Epidermal melanocyte (primary cell): ENCODE data around the gene BIN1.

ENCODE experiments used
- DNase-seq: peaks from one replicate; pipeline ENCODE4 v3.0.0; 2011; ENCODE audit warnings: low spot score; ENCODE audit not compliant: insufficient read length

BIN1 gene

DNA sequence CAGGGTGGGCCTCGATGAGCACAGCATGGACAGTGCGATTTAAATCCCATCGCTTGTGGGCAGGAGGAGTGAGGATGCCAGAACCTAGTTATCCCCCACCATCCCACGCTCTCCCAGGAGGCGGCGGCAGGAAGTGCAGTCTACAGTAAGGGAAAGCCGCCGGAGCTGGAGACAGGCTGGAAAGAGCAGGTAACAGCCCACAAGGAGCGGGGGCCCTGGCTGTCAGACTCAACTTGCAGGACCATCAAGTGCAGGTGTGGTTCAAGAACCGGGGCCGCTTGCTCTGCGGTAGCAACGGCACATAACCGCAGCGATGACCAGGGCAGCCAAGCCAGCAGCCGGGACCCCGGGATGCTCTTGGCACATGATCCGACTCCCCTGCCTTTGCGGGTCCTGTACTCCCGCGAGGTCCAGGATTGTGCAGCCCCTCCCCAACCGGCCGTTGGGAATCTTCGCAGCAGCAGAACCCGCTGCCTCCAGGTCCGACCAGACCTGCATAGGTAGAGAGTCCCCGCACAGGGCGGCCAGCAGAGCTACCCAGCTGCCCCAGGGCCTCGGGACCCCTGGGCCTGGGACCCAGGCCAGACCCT is 82.1 kb downstream of the BIN1 start:
- DNase-seq = no peak

DNA sequence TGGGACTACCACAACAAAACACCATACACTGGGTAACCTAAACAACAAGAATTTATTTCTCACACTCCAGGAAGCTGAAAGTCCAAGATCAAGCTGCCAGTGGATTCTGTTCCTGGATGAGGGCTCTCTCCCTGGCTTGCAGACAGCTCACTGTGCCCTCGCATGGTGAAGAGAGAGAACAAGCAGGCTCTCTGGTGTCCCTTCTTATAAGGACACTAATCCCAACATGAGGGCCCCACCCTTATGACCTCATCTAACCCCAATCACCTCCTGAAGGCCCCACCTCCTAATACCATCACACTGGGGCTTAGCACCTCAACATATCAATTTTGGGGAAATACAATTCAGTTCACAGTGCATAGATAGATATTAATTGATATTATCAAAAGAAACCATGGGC is 83.5 kb downstream of the BIN1 start:
- DNase-seq = no peak

DNA sequence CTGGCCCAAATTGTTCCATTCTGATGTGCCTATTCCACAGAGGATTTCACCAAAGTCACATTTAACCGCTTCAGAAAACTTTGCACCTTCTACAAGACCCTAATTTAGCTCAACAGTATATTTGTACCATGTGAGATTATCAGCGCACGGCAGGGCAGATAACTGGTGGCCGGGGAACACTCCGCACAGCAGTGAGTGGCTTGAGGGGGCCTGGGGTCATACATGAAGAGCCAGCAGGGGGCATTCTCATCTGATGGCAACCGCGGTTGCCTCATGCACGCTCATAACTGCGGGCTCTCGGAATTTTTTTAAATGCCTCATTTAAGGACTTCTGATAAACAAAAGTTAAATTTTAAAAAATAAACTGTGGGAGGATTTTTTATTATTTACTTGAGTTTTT is 84.1 kb downstream of the BIN1 start:
- no peak for DNase-seq

- DNase-seq = no peak
These were observed 86.4 kb downstream of the BIN1 start for GRCh38 chr2:127020536-127020935.

- no peak for DNase-seq
These were observed 89.4 kb downstream of the BIN1 start for GRCh38 chr2:127017548-127017947.

DNA sequence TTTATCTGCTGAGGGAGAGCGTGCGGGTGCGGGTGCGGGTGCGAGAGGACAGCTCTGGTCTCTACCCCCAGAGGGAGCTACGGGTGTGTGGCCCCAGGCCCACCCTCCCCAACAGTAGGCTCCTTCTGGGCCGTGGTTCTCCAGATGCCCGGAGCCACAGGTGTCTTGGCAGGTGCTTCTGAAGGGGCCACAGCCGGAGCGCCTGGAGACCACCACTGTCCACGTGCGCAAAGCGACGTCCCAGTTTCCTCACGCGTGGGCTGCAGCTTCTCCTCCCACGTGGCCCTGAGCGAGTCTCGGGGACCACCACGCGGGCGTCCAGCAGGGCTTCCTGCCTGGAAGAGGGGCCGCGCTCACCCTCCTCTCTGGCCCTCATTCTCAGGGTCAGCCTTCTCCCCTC is 90.6 kb downstream of the BIN1 start:
- DNase-seq = no peak

DNA sequence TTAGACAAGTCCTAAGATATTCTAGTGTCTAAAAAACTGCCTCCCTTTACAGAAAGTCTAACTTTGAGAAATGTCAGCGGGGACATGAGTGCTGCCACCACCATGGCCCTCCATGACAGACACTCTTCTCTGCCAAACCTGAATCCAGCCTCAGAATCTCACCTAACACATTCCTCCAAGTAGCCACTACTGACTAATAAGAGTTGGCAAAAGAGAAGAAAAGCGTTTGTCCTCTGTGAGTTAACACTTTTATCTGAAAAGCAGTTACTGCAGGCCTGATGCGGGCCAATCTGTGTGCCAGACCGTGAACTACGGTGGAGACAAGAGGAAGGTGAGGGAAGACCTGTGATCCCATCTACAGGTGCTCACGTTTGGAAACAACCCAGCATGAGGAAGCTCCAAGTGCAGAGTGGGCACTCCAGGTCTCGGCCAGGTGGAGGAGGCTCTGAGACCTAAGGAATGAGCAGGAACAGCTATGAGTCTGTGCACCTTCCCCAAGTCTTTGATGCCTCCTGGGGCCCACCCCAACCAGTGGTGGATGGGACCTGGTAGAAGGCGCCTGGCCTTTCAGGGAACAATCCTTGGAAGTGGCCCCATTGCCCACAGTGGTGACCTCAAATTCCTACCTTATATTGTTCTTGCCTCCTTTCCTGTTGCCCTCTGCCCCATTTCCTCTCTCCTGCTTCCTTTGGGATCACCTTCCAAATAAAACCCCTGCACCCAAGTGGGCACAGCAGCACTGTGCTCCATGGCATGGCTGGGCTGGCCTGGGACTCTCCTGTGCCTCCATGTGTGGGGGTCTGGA is 91.6 kb downstream of the BIN1 start:
- DNase-seq = no peak

DNA sequence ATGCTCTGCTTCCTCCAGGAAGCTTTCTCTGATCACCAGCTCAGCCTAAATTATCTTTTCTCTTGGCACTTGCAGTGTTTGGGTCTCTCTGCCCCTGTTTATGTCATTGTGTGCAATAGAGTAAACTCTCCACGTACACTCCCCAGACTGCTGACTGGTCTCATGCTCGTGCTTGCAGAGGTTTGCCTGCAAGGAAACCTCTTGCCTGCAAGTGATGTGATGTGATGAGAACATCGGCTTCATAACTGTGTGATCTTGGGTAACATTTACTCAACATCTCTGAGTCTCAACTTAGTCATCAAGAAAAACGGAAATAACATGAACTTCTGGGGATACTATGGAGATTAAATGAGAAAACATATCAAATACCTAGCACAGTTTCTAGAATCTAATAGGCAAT is 92.3 kb downstream of the BIN1 start:
- no peak for DNase-seq

DNA sequence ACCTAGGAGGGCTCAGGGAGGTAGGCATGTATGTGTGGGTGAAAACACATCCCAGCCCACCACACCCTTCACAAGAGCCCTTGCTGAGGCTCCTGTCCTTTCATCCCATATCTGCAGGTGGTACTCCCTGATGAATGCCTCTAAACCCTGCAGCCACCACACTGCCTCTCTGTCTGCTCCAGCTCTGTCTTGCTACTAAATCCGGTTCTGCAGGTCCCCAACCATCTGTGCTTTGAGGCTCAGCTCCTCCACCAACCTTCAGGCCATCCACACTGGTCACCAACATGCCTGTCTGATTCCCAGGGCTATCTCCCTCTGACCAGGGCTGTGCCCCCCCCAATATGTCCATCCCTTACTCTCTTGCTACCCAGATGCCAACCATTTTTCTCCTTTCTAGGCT is 92.7 kb downstream of the BIN1 start:
- DNase-seq = no peak

DNA sequence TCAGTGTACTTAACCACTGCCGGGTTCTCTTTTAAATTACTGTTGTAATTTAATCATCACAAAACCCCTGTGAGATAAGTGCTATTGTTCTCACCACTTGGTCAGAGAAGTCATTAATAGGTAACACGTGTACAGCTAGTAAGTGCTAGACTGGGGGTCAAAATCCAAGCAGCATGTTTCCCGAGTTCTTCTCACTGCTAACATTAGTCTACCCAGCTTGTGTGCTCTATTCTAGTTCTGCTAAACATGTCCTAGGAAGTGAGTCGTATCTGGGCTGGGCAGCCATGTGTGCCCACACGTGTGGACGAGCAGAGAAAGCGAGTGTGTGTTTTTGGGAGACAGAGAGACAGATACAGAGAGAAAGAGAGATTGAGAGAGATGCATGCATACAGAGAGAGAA is 94.1 kb downstream of the BIN1 start:
- DNase-seq = no peak

DNA sequence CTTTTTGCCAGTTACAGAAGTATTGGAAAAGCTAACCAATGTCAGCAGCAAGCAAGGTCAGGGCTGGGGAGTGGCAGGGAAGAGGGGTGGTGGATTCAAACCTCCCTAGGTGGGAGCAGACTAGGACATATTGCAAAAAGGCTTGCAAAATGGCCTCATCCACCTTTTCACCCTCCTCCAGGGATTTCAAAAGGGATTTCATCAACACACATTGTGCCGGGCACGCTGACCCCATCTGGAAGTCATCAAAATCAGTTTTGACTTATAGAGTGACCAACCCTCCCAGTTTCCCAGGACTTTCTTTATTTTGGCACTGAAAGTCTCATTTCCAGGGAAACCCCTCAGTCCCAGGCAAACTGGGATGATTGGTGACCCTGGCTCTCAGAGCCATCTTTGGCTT is 94.7 kb downstream of the BIN1 start:
- DNase-seq = no peak

DNA sequence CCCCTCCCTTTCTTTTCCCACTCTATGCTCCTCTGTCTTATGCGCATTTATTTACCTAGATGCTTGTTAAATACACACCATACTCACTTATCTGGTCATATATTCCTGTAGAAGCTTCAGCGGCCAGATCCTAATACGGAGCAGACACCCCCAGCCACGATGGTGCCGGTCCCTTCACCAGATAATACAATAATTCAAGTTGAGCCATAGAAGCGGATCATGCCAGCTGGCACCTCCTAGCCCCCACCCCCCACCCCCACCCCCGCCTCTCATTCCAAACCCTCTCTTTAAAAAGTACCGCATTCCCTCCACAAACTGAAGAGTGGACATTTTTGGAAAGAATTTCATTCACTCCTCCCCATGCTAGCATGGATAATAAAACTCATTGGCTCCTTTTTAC is 95.2 kb downstream of the BIN1 start:
- DNase-seq = no peak

DNA sequence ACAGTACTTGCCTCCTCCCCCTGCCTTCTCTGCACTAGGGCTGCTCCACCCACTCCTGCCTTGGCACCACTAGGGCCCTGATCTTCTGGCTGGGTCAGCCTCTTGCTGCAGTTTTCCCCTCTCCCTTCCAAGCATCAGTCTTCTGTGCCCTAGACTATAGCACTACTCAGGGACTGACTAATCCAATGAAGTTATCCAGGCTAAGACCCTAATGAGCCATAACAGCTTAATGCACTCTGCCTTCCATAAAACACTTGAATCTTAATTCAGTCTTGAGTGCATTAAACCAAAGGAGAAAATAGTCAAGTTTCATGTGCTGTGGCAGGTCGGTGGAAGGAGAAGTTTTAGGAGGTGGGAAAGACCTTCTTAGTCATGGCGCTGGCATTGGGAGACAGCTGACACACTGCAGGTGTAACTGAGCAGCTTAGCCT is 95.7 kb downstream of the BIN1 start:
- DNase-seq = no peak

DNA sequence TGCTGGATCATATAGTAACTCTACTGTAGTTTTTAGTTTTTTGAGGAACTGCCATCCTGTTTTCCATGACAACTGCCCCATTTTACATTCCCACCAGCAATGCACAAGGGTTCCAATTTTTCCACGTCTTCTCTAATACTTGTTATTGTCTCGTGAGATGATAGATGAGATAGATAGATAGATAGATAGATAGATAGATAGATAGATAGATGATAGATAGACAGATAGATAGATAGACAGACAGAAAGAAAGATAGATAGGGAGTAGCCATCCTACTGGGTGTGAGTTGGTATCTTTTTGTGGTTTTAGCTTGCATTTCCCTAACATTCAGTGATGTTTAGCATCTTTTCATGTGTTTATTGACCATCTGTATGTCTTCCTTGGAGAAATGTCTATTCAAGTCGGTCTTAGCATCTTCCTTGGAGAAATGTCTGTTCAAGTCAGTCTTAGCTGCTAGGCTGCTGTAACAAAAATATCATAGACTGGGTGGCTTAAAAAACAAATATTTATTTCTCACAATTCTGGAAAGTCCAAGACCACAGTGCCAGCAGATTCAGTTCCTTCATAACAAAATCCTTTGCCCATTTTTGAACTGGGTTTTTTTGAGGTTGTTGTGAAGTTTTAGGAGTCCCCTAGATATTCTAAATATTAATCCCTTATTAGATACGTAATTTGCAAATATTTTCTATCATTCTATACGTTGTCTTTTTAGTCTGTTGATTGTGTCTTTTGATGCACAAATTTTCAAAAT is 98.5 kb downstream of the BIN1 start:
- DNase-seq = no peak

- no peak for DNase-seq
These were observed 99.3 kb downstream of the BIN1 start for GRCh38 chr2:127007652-127008051.

GRCh38 chr2:127006962-127007361 is 100.0 kb downstream of the BIN1 start:
- DNase-seq = no peak

GRCh38 chr2:127004893-127005600 is 101.9 kb downstream of the BIN1 start:
- DNase-seq = no peak

DNA sequence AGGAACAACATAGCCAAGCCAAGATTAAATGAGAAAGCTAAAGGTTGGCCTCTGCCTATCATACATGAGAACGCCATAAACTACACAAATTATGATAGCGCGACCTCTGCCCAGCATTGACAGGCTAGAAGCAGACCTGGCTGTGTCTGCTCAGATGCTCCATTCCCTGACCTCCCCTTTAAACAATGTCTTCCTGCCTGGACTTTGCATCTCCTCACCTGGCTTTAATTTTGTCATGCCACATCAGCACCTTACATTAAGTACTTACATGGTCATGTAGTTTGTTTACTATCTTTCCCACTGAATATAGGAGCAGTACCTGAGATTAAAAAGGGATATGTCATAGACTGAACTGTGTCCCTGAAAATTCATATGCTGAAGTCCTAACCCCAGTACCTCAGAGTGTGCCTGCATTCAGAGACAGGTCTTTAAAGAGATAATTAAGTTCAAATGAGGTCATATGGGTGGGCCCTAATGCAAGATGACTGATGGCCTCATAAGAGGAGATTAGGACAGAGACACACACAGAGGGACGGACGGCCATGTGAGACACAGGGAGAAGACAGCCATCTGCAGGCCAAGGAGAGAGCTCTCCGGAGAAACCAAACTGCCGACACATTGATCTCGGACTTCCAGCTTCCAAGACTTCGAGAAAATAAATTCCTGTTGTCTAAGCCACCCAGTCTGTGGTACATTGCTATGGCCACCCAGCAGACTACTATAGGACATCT is 103.7 kb downstream of the BIN1 start:
- DNase-seq = no peak

DNA sequence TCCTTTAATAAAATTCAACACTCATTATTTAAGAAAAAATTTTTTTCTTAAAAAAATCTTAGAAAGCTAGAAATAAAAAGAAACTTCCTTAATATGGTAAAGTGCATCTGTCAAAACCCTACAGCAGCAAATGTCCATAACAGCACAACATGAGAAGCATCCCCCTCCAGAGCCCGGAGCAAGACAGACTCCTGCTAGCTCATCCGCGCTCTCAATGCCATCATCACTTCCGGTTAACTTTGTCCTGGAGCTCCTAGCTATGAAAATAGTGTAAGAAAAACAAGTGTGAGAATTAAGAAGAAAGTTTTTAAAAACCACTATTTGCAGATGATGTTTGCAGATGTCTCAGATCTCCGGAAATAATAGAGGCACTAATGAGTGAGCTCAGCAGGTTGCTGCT is 105.2 kb downstream of the BIN1 start:
- no peak for DNase-seq

GRCh38 chr2:127000937-127001336 is 106.0 kb downstream of the BIN1 start:
- DNase-seq = no peak

- no peak for DNase-seq
These were observed 106.8 kb downstream of the BIN1 start for GRCh38 chr2:127000194-127000593.
